GM19328 (cell line): Measurements from ENCODE around the gene ALX4.
A peak's percentile ranks its signal among the peaks of the same experiment; 100 is the strongest.

ENCODE experiments used
- ATAC-seq: cut with Tn5 transposase; IDR thresholded peaks from one replicate; pipeline ENCODE4 v1.9.1; 2021; ENCODE audit warnings: mild to moderate bottlenecking, moderate library complexity; ENCODE audit not compliant: unreplicated experiment

Gene ALX4

GRCh38 chr11:44309478-44310205, at the start of gene ALX4:
TSS of gene ALX4 (minus strand) at chr11:44310139. CDS start at chr11:44310062, 77 bp downstream.
- ATAC-seq, result no peak

GRCh38 chr11:44359162-44359561, 49.2 kb upstream of the ALX4 start:
- ATAC-seq, result no peak

GRCh38 chr11:44358713-44359112, 48.8 kb upstream of the ALX4 start:
- ATAC-seq, result no peak

DNA sequence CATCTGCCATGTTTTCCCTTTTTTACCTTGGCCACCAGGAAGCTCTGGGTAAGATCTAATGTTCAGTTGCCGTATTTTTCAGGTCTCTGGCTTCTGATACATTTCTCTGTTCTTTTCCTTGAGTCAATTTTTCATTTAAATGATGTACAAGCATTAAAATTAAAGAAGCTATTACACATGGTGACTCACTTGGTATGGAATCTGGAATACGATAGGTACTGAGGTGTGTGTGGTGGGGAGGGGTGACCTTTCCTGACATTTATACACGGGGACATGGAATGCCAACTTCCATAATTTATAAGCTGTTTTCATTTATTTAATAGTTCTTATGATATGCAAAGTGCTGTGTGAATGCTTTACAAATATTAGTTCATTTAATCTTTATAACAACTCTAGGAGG, 47.8 kb upstream of the ALX4 start:
- ATAC-seq, result no peak

DNA sequence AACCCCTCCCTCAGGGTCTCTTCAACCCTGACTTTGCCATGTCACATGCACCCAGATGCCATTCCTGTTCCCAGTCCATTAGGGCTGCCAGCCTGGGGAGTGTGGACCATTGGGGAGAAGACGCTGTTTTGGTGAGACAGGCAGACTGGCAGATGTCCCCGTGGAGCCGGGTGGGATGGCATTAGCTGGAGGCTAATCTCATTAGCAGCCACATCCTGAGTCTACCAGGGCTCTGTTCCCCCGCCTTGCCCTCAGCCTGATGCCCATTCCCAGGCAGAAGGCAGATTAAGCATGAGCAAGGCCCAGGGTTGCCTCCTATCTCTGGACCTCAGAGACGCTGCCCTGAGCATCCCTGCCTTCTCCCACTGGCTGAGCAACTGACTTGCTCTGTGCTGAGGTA, 46.4 kb upstream of the ALX4 start:
- ATAC-seq, result no peak

- no peak for ATAC-seq
These were observed 42.1 kb upstream of the ALX4 start for GRCh38 chr11:44351898-44352498.

- peak; percentile 88 for ATAC-seq
These were observed 41.2 kb upstream of the ALX4 start for GRCh38 chr11:44351006-44351660.

- ATAC-seq, result no peak
These were observed 39.4 kb upstream of the ALX4 start for GRCh38 chr11:44349328-44349727.

GRCh38 chr11:44348721-44349120, 38.8 kb upstream of the ALX4 start:
- ATAC-seq, result no peak

DNA sequence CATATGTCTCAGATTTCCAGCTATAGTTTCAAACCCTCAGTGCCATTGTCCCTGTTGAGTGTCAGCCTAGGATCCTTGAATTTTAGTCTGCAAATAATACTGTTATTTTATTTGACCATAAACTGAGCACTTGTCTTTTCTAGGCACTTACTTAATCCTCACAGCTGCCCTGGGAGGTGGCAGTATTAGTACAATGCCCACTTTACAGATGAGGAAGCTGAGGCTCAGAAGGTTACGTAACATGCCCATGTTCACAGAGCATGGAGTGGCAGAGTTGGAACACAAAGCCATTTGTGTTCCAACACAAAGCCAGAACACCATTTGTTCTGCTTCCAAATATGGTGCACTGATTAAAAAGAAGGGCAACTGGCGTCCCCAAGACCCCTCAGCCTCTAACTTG, 38.2 kb upstream of the ALX4 start:
- ATAC-seq, result no peak

GRCh38 chr11:44347538-44347937, 37.6 kb upstream of the ALX4 start:
- no peak for ATAC-seq

DNA sequence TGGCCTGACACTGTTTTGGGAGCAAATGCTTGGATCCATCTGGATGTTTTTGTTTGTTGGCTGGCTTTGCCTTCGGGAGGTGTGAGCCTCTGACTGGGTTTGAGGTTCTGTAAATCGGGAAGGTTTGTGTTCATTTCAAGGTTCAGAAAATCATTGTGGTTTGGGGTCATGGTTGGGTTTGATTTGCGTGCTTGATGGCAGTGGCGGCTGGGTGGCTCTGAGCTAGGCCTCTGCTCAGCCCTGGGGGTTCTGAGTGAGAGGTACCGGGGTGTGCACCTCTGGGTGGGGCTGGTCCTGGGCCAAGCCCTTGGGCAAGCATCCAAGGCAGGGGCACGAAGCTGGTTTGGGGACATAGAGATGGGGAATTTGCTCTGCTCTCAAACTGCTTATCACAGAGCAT, 37.0 kb upstream of the ALX4 start:
- ATAC-seq, result no peak

GRCh38 chr11:44345781-44346180, 35.8 kb upstream of the ALX4 start:
- ATAC-seq, result no peak

GRCh38 chr11:44344921-44345320, 35.0 kb upstream of the ALX4 start:
- ATAC-seq, result no peak

GRCh38 chr11:44344423-44344820, 34.5 kb upstream of the ALX4 start:
- no peak for ATAC-seq

DNA sequence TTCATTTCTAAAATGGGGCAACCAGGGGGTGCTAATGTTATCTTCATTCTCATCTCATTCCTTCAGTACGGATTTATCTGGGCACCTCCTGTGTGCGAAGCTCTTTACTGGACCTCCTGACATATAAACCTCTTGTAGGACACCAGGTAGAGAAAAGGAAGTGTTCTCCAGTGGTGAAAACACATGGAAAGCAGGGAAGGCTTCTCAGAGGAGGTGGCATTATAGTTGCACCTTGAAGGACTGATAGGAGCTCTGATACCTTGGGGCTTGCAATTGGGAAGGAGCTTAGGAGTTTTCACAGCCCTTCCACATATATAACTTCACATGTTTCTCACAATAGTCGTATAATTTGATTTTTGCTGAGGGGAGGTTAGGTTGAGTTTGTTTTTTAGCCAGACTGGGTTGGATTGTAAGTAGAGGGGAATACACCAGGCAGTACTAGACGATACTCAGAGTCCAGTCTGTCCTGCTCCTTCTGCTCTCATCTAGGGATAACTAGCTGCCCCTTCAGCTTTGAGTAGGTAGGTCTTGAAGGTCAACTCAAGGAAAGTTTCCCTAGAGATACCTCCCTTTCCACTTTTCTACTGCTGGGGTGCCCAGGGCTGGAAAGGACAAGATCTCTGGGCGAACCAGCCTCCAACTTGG, 34.0 kb upstream of the ALX4 start:
- ATAC-seq, result no peak

DNA sequence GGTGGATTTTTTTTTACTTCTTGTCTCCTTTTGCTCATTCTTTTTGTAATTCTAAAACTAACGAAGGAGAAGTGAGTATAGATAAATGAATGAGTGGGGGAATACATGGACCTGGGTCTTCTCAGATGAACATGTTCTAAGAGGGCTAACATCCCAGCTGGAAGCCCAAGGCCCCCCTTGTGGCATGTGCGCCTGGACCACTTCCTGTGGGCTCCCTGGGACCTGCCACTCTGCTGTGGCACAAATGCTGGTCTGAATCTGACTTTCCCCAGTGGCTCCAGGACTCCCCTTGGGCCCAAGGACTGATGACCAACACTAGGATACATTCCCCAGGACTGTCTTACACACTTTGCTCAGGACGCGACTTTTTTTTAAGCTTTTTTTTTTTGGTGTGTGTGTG, 32.7 kb upstream of the ALX4 start:
- no peak for ATAC-seq

DNA sequence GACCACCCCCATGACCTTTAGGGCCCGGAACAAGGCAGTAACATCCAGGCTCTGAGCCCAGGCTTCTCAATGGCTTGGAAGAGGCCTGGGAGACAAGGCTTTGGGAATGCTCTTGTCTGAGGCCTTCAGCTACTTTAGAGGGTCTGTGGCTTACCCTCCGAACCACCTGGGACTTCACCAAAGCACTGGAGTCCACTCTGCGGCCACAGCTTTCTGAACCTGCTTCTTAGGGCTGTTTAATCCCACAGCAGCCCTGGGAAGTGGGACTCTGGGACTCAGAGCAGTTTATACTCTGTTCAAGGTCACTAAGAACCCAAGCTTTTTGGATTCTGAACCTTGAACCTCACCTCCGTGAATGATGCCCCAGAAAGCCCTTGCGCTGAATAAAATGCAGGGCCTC, 30.7 kb upstream of the ALX4 start:
- no peak for ATAC-seq

GRCh38 chr11:44339530-44339883, 29.6 kb upstream of the ALX4 start:
- no peak for ATAC-seq

- no peak for ATAC-seq
These were observed 29.0 kb upstream of the ALX4 start for GRCh38 chr11:44338698-44339529.

- no peak for ATAC-seq
These were observed 28.1 kb upstream of the ALX4 start for GRCh38 chr11:44338026-44338425.
